GM10847 (cell line): ENCODE data around the gene CCAR1.

ENCODE experiments used
- POLR2A ChIP-seq: IDR thresholded peaks from 2 replicates; pipeline ENCODE4 v1.6.1; 2011; ENCODE audit not compliant: insufficient read length; ENCODE audit errors: extremely low read depth

The CCAR1 gene

DNA sequence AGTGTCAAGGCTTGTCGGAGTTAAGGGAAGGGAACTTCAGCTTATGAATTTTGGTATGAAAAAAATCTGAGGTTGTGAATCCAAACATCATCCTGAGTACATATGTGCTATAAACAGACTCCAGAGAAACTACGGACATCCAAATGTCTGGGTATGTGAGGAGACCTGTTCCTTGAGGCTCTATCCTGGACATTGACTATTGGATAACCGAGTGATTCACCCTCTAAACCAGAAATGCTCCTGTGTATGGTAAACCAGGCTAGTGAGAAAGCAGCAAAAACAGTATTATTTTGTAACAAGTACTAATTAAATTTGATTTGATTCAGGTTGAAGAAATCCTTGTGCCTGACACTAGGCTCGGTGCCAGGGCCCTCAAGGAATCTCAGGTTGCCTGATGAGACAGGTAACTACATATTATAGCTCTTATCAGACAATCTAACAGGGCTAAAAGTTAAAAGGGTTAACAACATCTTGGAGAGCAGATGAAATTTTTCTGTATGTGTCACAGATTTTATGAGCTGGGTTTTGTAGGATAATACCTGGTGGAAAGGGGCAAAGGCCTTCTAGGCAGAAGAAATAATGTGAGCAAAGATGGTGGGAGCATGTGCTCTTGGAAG is 95.9 kb downstream of the CCAR1 start:
- TF ChIP-seq POLR2A = no peak

DNA sequence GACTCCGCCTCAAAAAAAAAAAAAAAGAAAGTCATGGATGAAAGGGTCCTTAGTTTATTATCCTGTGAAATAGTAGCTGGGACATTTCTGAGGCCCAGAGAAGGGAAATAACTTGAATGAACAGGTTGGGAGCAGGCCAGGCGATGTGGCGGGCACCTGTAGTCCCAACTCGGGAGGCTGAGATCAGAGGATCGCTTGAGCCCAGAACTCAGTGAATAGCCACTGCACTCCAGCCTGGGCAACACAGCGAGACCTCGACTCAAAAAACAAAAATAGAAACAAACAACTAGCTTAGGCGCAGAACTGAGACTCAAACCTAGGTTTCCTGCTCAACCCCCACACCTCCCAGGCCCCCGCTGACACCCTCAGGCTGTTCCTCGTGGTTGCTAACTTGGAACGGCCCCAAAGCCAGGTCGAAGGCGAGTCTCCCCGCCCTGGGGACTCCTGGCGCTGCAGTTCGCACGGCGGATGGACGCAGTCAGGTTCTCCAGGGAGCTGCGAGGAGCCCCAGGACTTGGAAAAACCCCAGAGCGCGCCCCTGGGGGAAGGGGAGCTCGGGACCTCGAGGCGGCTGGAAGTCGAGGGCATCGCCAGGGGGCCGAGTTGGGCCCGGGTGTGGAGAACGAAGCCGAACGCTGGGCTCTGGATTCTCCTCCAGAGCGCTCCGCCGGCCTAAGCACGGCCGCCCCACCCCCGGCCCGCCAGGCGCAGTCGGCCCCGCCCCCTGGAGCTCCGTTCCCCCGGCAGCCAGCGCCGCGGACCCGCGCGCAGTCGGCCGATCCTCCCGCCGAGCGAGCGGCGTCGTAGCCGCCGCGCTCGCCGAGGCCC is 105.9 kb downstream of the CCAR1 start, which contains the start of gene STOX1:
Gene STOX1, plus strand, starts transcription at position 768 of the 828 bp plus-strand sequence. CDS start 93 bp downstream, outside the sequence.
- no peak for TF ChIP-seq POLR2A

DNA sequence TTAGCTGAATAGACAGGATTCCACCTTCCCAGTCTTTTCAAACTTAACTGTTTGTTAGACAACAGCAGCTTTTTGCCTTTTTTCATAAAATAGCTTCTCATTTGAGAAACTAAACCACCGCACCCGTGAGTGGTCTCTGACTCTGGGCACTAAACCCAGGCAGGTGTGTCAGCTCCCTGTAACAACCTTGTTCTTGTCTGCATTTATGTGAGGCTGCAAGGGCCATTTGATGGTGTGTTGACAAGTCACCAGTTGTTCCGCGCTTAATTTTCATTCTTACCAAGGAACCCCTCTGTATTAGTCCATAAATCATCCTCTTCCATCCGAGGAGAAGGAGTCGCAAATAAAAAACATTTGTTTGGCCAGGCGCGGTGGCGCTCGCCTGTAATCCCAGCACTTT is 107.8 kb downstream of the CCAR1 start:
- no peak for TF ChIP-seq POLR2A

DNA sequence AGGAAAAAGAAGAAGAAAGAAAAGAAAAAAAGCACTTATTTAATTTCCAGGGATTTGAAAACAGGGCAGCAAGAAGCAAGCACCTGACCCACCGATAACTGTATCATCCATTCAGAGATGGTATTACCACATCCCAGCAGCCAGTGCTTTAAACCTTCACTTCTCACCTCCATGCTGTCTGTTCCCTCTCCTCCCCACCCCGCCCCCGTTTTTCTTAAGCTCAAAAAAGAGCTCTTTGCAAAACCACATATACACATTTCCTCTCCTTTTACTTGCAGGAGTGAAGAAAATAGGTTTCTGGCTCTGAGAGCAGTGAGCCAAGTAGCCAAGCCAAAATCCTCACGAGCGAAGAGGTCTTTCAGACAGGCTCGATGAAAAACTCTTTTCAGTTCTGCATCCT is 108.5 kb downstream of the CCAR1 start:
- TF ChIP-seq POLR2A = no peak

DNA sequence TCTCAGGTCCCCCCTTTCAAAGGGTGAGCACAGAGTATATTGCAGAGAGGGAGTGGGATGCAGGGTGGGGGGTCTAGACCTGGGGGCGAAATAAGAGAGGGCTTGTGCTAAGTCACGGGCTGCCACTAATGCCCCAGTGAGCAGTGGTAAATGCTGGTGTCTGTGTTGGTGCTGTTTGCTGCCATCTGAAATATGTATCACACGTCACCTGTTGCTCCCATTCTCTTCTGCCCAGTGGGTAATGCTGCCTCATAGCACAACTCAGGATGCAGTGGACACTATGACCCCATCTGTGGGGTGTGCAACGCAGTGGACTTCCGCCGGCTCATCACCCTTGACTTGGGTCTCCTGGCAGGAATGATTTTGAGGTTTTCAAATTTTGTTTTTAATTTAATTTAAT is 108.9 kb downstream of the CCAR1 start:
- TF ChIP-seq POLR2A = no peak

DNA sequence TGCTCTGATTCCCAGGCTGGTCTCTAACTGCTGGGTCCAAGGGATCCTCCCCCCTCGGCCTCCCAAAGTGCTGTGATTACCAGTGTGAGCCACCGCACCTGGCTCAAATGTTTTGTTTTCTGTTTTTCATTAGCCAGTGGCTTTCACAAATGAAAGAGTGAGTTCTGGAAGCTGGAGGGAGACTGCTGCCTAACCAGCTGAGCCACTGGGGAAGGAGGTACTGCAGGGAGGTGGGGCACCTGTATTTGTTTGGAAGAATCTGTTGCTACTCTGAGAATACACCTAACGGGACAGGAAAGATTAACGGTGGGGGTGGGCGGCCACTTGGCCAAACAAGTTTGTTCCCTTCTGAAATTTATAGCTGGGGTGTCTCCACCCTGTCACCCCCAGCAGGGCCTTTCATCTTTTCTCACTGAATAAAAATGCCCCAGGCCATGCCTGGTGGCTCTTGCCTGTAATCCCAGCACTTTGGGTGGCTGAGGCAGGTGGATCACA is 111.0 kb downstream of the CCAR1 start:
- TF ChIP-seq POLR2A = no peak

DNA sequence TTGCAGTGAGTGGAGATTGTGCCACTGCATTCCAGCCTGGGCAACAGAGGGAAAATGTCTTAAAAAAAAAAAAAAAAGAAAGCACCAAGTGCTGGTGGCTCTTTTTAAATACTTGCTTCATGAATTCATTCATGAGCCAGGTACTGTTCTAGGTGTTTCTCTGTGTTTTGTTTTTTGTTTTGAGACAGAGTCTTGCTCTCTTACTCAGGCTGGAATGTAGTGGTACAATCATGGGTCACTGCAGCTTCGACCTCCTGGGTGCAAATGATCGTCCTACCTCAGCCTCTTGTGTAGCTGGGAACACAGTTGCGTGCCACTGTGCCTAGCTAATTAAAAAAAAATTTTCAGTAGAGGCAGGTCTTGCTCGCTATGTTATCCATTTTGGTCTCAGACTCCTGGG is 111.6 kb downstream of the CCAR1 start:
- no peak for TF ChIP-seq POLR2A

DNA sequence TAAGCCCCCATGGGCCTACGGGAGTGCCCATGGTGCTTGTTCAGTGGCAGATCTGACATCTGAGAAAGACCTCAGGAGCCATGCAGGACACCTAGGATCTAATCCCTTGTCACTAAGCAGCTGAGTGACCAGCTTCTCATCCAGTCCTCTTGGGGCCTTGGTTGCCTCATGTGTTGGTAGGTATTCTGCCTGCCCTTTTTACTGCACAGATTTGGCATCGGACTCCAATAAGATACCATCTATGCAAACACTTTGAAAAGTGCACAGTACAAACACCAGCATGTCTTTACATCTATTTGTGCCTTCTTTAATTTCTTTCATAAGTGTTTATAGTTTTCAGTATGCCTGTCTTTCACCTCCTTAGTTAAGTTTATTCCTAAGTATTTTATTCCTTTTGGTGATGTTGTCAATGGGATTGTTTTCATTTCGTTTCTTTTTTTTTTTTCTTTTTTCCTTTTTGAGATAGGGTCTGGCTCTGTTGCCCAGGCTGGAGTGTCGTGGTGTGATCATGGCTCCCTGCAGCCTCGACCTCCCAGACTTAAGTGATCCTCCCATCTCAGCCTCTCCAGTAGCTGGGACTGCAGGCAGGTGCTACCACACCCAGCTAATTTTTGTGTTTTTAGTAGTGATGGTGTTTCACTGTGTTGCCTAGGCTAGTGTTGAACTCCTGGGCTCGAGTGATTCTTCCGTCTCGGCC is 116.7 kb downstream of the CCAR1 start:
- no peak for TF ChIP-seq POLR2A
